ENCODE measurements around the gene TMPRSS6.
"Not testable (repeated sequence)": the region's sequence is repeated elsewhere in the genome, so short reads cannot be mapped to it uniquely, and the experiment has no call there.

DNA sequence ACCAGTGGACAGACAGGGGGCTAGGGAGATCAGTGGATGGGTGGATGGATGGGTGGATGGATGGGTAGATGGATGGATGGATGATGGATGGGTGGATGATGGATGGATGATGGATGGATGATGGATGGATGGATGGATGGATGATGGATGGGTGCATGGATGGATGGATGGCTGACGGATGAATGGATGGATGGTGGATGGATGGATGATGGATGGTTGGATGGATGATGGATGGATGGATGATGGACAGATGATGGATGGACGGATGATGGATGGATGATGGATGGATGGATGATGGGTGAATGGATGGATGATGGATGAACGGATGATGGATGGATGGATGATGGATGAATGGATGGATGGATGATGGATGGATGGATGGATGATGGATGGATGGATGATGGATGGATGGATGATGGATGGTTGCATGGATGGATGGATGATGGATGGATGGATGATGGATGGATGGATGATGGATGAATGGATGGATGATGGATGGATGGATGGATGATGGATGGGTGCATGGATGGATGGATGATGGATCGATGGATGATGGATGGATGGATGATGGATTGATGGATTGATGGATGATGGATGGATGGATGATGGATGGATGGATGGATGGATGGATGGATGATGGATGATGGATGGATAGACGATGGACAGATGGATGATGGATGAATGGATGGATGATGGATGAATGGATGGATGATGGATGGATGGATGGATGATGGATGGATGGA, 37.5 kb downstream of the TMPRSS6 start:
- not testable (repeated sequence) for TF ChIP-seq CTCF (conservative IDR thresholded peaks at IDR 0.05); EZH2 (IDR thresholded peaks at IDR 0.05; ENCODE audit: low read depth)
